ENCODE measurements around the gene IGSF9.

DNA sequence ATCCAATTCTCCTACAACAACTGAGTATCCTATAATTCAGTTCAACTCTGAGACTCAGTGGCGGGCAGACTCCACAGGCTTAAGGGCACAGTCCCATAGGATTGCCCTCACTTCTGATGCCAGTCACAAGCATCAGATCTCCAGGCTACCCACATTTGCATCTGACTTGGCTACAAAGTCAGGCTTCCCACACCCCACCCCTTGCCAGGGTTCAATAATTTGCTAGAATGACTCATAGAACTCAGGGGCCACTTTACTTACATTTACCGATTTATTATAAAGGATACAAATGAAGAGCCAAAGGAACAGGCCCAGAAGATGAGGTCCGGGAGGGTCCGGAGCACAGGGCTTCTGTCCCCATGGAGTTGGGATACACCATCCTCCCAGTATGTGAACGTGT lies 44.6 kb upstream of the IGSF9 start:
- TF ChIP-seq POLR2AphosphoS5 (IDR thresholded peaks at IDR 0.05; ENCODE audit: borderline replicate concordance, low read depth, low read length), result no peak
- no peak for TF ChIP-seq EZH2 (IDR thresholded peaks at IDR 0.05)
